GM12873 (cell line): ENCODE data around the gene ZAP70.

Experiments used
- TF ChIP-seq, protein P1 (sequence below): IDR thresholded peaks from 2 replicates; pipeline ENCODE4 v1.5.1; 2012; ENCODE audit warnings: low read depth, mild to moderate bottlenecking, moderate library complexity, low read length, control low read depth; ENCODE audit not compliant: insufficient read depth; ENCODE audit errors: missing control alignments

The ZAP70 gene

DNA sequence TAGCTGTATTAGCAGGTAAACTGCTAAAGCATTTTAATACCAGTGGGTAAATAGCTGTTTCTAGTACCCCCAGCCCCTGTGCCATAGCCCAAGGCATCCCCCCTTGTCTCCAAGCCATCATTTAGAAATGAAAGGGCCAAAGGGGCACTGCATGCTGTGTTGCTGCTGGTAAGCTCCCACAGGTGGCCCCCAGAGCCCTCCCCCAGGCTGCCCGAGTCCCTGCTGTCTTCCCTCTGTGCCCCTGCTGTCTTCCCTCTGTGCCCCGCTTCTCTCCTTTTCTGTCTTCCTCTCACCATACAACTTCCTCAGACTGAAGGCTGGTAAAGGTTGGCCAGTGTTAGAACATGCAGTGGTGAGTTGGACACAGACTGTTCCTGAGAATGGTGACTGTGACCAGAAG is 42.1 kb downstream of the ZAP70 start:
- TF ChIP-seq, protein P1, sequence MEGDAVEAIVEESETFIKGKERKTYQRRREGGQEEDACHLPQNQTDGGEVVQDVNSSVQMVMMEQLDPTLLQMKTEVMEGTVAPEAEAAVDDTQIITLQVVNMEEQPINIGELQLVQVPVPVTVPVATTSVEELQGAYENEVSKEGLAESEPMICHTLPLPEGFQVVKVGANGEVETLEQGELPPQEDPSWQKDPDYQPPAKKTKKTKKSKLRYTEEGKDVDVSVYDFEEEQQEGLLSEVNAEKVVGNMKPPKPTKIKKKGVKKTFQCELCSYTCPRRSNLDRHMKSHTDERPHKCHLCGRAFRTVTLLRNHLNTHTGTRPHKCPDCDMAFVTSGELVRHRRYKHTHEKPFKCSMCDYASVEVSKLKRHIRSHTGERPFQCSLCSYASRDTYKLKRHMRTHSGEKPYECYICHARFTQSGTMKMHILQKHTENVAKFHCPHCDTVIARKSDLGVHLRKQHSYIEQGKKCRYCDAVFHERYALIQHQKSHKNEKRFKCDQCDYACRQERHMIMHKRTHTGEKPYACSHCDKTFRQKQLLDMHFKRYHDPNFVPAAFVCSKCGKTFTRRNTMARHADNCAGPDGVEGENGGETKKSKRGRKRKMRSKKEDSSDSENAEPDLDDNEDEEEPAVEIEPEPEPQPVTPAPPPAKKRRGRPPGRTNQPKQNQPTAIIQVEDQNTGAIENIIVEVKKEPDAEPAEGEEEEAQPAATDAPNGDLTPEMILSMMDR, result no peak

DNA sequence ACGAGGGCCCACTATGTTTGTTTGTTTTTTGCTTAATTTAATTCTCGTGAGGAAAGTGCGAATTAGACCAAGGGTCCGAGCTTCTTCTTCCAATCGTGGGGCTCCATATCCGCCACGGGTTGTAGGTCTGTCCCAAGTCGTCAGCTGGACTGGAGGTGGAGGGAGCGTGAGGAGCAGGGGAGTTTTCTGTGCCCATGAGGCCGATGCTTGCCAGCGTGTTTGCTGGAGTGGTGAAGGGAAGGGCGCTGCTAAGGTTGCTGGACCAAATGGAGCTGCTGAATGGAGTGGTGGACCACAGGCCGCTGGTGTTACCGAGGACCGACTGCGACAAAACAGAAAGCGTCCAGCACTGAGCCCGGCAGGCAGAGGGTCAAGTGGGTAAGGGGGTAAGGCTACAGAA is 43.7 kb downstream of the ZAP70 start:
- TF ChIP-seq, protein P1, result no peak

DNA sequence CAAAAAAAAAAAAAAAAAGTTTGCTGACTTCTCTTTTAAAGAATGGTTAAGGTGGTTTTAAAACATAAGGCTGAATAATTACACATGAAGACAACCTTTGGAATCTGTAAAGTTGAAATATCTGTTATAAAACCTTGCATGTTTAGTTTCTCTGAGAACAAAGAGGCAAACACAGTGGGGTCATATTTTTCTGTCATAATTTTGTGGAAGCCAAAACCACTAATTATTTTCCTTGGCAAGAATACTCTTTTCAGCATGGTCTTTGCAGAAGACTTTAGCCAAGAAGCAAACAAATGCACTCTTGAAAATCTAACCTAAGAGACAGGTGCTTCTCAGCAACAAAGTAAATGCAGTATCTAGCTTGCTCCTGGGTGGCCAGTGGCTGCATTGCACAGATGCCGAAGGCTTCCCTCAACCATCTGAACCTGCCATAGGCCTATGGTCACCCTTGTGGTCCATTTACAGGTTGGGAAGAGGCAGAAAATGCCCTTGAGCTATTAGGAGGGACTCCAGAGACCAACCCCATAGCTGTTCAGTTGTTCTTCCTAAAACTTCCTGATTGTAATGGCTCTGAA is 44.8 kb downstream of the ZAP70 start:
- TF ChIP-seq, protein P1, result no peak

DNA sequence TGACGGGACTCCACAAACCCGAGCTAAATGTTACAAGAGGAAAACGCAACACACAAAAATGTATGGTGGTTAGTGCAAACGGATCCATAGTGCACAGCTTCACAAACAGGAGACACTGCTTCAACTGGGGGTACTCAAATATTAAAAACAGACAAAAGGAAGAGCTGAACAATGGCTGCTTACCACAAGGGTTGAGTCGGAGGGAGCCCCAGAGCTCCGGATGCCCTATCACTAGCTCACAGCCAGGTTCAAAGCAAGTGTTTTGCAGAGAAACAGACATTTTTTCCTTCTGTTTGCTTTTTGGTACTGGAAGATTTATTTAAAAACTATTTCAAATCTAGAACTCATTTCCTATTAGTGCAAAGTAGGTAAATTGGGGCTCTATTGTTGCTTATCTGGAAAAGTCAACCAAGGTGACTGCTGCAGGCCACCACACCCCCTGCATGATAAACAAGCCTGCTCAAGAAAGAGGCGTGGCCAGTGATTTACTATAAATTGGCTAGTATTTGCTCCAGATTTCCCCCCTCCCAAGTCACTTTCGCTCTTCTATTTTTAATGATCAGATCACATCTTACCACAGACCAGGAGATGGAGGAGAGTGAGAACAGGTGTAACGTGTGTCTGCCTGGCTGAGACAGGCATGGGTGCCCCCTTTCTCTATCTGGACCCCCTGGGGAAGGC is 46.5 kb downstream of the ZAP70 start:
- TF ChIP-seq, protein P1, result no peak

DNA sequence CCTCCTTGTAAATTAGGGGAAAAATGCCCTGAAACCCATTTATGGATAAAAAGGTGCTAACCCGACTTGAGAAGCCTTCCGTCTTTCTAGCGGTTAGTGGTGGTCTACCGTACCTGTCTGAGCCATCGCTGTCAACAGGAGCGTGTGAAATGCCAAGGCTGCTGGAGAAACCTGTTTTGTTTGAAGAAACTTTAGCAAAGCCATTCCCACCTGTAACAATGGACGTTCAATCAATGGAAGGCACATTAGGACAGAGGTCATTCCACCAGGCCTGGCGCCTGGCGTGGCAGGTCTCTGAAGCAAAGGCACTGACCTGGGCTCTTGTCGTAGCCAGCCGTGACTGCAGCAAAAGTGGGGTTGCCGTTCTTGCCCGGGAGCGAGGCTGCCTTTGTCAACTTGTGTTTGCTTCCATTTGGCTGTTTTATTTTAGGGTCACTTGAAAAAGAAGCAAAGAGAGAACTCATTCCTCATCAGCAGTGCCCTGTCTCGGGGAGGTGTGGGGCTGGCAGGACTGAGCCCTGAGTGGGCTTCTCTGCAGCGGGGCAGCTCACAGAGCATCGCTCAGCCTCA is 47.2 kb downstream of the ZAP70 start:
- TF ChIP-seq, protein P1, result no peak

DNA sequence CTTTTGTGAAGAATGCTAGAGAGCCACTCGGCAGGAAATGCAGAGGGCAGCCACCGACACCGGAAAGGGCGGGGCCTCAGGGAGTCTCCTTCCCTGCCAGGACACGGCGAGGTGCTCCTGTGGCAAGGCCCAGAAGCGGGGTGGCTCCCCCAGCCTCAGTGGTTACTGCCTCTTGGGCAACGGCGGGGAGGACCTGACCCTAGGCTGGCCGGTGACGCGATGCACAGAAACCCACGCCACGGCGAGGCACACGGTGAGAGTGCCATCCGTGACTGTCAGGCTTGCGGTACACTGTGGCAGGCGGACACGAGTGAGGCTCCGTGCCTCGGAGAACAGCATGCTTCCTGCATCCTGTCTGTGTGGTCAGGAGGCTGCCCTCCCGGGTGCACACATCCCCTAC is 47.8 kb downstream of the ZAP70 start:
- TF ChIP-seq, protein P1, result no peak

DNA sequence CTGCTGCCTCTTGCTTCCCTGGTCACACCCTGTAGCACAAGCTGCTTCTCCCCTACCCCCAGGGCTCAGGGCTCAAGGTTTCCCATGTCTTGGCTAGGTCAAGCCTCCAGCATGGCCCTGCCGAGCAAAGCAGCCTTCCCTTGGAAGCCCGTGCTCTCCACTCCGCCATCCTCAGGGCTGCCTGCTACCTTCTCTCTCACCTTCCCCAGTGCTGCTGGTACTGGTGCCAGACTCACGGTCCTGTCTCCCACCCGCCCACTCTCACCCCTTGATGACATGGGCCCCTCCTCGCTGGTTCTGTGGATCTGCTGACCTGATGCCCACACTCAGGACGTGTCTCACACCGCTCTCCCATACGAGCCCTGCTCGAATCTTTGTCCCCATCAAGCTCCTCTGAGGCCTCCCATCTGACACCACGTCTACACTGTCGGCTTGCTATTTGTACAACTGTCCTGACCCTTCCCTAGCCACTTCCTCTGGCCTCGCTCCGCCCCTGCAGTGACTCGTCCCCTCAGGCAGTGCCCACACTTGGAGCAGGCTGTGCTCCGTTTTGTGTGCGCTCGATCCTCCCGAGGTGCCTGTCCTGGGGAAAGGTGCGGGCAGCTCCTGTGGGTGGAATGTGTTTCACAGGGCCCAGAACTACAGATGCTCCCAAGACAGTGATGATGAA is 49.9 kb downstream of the ZAP70 start:
- TF ChIP-seq, protein P1, result no peak
